ENCODE measurements around the gene EYS. TPM values are rescaled to one million over a fixed set of nuclear protein-coding genes. Genes with fewer than 3 reads are reported as not detected.

EYS gene
- total RNA-seq, 1 experiment from 2014 or later = not detected

DNA sequence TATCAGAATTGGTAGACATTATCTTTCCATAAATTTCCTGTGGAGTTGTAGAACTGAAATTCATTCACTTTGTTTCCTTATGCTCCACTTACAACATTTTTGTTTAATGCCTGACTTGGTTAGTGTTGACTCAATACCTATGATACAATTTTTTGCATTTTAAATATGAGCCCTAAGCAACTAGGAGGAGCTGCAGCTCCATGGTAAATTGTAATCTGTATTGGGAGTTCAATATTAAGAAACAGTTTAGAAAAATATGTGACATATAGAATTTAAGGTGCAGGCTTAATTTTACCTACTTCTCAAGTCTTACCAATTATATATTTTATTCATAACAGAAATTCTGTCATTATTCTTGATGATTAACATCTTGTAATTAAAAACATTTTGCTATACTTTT, 868.3 kb downstream of the EYS start:
- no peak for DNase-seq
- no peaks in the 10 kb centered on the region for H3K36me3 Mint-ChIP-seq (ENCODE audit: insufficient read depth, unreplicated experiment)
- intact Hi-C loops (cut with micrococcal nuclease; ENCODE audit: unreplicated experiment) = no loop called here

GRCh38 chr6:64831680-64832079, 875.3 kb downstream of the EYS start:
- no peaks in the 10 kb centered on the region for H3K27me3 Mint-ChIP-seq (ENCODE audit: insufficient read depth, unreplicated experiment)
- Histone ChIP-seq H3K4me3 (ENCODE audit: low read depth, low read length) (no peak overlapping the region), H3K36me3 (ENCODE audit: control insufficient read depth, insufficient read depth, low read length) (no peaks in the 10 kb centered on the region), H3K27me3 (replicated peaks; ENCODE audit: control insufficient read depth, insufficient read depth, low read length) (no peaks in the 10 kb centered on the region), H3K4me1 (no peaks in the 10 kb centered on the region), H3K9me3 (no peaks in the 10 kb centered on the region)
- no peak overlapping the region for H3K4me3 Mint-ChIP-seq (ENCODE audit: unreplicated experiment)
- no peaks in the 10 kb centered on the region for H3K36me3 Mint-ChIP-seq (ENCODE audit: insufficient read depth, unreplicated experiment)
- no peaks in the 10 kb centered on the region for H3K4me1 Mint-ChIP-seq (ENCODE audit: low read depth, unreplicated experiment)
- H3K9me3 Mint-ChIP-seq (ENCODE audit: unreplicated experiment) = no peaks in the 10 kb centered on the region
- no TSS peak for BruUV-seq (replicated peaks)
- intact Hi-C loops (cut with micrococcal nuclease; ENCODE audit: unreplicated experiment) = no loop called here
- ChIA-PET POLR2A (no interaction called here), CTCF (no interaction called here)
- no peak for DNase-seq
- H3K27ac Mint-ChIP-seq (ENCODE audit: unreplicated experiment) = no peak overlapping the region
- no peak for TF ChIP-seq CTCF (IDR thresholded peaks at IDR 0.05; ENCODE audit: insufficient read depth in 1 of 2, low read depth in 1 of 2, low read length in 1 of 2, severe bottlenecking in 1 of 2, unreplicated experiment in 1 of 2)

More for the DNA sequence above, 868.3 kb downstream of the EYS start:
- H3K4me3 Mint-ChIP-seq (ENCODE audit: unreplicated experiment) = no peak overlapping the region
- ChIA-PET CTCF (no interaction called here), POLR2A (no interaction called here)
- Histone ChIP-seq H3K36me3 (ENCODE audit: control insufficient read depth, insufficient read depth, low read length) (no peaks in the 10 kb centered on the region), H3K4me3 (ENCODE audit: low read depth, low read length) (no peak overlapping the region), H3K9me3 (no peaks in the 10 kb centered on the region), H3K27me3 (replicated peaks; ENCODE audit: control insufficient read depth, insufficient read depth, low read length) (no peaks in the 10 kb centered on the region), H3K4me1 (no peaks in the 10 kb centered on the region)
- H3K9me3 Mint-ChIP-seq (ENCODE audit: unreplicated experiment) = no peaks in the 10 kb centered on the region
- no peaks in the 10 kb centered on the region for H3K27me3 Mint-ChIP-seq (ENCODE audit: insufficient read depth, unreplicated experiment)
- H3K4me1 Mint-ChIP-seq (ENCODE audit: low read depth, unreplicated experiment) = no peaks in the 10 kb centered on the region
- no TSS peak for BruUV-seq (replicated peaks)
- H3K27ac Mint-ChIP-seq (ENCODE audit: unreplicated experiment) = no peak overlapping the region
- no peak for TF ChIP-seq CTCF (IDR thresholded peaks at IDR 0.05; ENCODE audit: insufficient read depth in 1 of 2, low read depth in 1 of 2, low read length in 1 of 2, severe bottlenecking in 1 of 2, unreplicated experiment in 1 of 2)

DNA sequence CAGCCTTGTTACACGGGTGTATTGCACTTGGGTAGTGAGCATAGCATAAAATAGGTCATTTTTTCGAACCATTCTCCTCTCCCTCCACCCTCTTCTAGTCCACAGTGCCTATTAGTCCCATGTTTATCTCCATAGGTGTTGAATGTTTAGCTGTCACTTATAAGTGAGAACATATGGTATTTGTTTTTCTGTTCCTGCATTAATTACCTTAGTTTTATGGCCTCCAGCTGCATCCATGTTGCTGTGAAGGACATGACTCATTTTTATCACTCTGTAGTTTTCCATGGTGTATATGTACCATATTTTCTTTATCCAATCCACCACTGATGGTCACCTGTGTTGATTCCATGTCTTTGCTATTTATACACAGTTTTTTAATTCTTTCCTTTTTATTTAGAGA, 889.5 kb downstream of the EYS start:
- Histone ChIP-seq H3K4me1 (no peaks in the 10 kb centered on the region), H3K4me3 (ENCODE audit: low read depth, low read length) (no peak overlapping the region), H3K36me3 (ENCODE audit: control insufficient read depth, insufficient read depth, low read length) (no peaks in the 10 kb centered on the region), H3K9me3 (no peaks in the 10 kb centered on the region), H3K27me3 (replicated peaks; ENCODE audit: control insufficient read depth, insufficient read depth, low read length) (no peaks in the 10 kb centered on the region)
- ChIA-PET CTCF (no interaction called here), POLR2A (no interaction called here)
- TF ChIP-seq CTCF (IDR thresholded peaks at IDR 0.05; ENCODE audit: insufficient read depth in 1 of 2, low read depth in 1 of 2, low read length in 1 of 2, severe bottlenecking in 1 of 2, unreplicated experiment in 1 of 2) = no peak
- no peak overlapping the region for H3K4me3 Mint-ChIP-seq (ENCODE audit: unreplicated experiment)
- no peaks in the 10 kb centered on the region for H3K4me1 Mint-ChIP-seq (ENCODE audit: low read depth, unreplicated experiment)
- intact Hi-C loops (cut with micrococcal nuclease; ENCODE audit: unreplicated experiment) = no loop called here
- DNase-seq = no peak
- H3K9me3 Mint-ChIP-seq (ENCODE audit: unreplicated experiment) = no peaks in the 10 kb centered on the region
- no peaks in the 10 kb centered on the region for H3K27me3 Mint-ChIP-seq (ENCODE audit: insufficient read depth, unreplicated experiment)
- no peak overlapping the region for H3K27ac Mint-ChIP-seq (ENCODE audit: unreplicated experiment)
- no peaks in the 10 kb centered on the region for H3K36me3 Mint-ChIP-seq (ENCODE audit: insufficient read depth, unreplicated experiment)
- BruUV-seq (replicated peaks) = no TSS peak

All from Caco-2 (cell line).